Mesenteric fat pad (tissue), 1 donor: Measurements from ENCODE around the gene DAGLA. TPM values are rescaled to one million over a fixed set of nuclear protein-coding genes. Genes with fewer than 3 reads are reported as not detected.
A peak's percentile ranks its signal among the peaks of the same experiment; 100 is the strongest.

Source experiments
- DNase-seq: peaks from one replicate; pipeline ENCODE4 v3.0.0-alpha.2; 2020; ENCODE audit warnings: low spot score
- total RNA-seq: library from RNA; stranded (reverse); fragmentation: NEBNext Ultra II Directional; extraction: Animal tissue kit (Norgen Biotek cat#: 25700); gene quantifications from one replicate; pipeline ENCODE4 v1.2.1, GENCODE V29; 2021
- donor health status: DM: yes; HTN: yes; CAD: no.

The DAGLA gene
- total RNA-seq, 1 donor from 2014 or later, result 3.3 TPM

DNA sequence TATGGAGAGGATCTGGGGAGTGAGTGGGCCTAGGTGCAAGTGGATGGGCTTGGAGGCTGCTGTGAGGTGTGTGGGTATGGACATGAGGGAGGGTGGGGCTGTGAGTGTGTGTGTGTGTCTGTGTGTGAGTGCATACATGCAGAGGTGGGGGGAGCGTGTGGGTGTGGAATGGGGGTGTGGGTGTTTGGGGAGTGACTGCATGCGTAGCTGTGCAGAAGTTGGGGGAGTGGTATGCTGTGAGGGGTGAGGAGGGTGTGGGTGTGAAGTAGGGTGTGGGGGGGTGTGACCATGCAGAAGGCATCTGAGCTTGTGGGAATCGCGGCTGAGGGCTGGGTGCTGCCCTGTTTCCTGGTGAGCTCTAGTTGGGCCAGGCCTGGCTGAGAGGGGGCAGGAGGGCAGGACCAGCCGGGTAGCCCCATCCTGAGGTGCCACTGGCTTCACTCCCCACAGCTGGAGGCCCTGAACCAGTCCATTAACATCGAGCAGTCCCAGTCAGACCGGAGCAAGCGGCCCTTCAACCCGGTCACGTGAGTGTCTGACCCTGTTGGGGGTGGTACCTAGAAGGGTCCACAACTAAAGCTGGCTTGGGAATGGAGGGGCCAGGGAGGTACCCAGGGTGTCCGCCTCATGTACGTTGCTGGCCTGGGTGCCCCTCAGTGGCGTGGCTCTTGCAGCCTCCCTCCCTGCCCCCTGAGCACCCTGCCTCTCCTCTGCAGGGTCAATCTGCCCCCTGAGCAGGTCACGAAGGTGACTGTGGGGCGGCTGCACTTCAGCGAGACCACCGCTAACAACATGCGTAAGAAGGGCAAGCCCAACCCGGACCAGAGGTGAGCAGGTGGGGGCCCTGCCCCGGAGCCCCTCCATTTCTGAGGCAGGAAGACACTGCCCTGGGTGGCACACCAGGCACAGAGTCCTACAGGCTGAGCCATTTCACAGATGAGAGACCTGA, 95.7 kb downstream of the DAGLA start:
- DNase-seq, result no peak

DNA sequence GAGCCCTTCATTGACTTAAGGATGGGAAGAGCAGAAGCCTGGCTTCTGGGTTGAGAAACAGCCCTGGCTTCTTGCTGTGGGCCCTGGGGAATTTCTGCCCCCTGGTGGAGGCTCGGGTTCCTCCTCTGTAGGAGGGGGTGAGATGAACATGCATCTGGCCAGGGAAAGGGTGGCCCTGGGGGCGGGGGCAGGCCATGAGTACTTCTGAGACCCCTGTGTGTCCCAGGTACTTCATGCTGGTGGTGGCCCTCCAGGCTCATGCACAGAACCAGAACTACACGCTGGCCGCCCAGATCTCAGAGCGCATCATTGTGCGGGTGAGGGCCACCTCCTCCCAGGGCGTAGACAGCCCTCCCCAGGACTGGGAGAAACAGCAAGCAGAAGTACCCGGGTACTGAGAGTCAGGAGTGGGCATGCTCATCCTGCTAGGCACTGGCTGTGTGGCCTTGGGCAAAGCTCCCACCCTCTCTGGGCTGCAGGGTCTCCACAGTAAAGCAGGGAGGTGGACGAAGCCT, 96.4 kb downstream of the DAGLA start:
- no peak for DNase-seq

DNA sequence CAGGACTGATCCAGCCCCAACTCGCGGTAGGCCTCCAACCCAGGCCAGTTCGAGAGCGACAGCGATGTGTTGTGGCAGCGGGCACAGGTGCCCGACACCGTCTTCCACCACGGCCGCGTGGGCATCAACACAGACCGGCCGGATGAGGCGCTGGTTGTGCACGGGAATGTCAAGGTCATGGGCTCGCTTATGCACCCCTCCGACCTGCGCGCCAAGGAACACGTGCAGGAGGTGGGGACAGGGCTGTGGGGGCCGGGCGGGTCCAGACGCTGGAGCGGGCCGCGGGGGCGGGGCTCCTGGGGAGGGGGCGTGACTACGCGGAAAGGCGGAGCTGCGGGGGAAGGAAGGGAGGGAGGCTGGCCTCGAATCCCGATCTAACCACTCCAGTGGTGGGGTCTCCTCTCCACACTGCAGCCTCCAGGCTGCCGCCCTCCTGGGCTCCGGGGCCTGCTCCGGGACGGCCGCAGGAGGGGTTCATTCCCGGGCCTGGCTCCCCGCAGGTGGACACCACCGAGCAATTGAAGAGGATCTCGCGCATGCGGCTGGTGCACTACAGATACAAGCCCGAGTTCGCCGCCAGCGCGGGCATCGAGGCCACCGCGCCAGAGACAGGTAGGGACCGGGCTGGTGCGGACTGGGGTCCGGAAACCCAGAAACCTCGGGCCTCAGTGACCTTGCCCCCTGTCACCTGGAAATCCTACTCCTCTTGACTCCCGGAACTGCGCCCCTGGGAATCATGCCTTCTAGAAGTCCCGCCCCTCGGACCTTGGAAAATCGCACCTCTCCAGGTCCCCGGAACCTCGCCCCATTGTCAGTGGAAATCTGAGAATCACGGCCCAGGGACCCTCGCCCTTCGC, 97.3 kb downstream of the DAGLA start:
- no peak for DNase-seq

- DNase-seq, result no peak
These were observed 98.2 kb downstream of the DAGLA start for GRCh38 chr11:61778357-61778886.

DNA sequence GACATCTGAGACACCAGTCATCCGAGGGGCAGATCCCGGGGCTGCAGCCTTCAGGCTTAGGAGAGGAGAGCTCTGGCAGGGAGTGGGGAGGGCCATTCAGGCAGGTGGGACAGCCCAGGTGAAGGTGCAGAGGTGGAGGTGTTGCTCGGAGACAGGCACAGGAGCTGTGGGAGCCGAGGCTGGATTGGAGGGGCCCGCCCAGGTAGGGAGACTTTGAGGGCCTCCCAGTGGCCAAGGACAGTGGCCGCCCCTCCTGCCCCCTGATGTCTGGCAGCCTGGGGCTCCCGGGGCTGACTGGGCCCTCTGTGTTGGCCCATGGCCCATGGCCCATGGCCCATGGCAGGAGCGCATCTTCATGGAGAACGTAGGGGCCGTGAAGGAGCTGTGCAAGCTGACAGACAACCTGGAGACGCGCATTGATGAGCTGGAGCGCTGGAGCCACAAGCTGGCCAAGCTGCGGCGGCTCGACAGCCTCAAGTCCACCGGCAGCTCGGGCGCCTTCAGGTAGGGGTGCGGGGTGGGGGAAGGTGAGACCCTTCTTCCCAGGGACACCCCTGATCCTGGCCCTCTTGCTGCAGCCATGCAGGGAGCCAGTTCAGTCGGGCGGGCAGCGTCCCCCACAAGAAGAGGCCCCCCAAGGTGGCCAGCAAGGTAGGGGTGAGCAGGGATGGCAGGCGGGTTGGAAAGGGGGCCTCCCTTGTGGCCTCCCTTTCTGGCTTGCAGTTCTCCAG, 98.9 kb downstream of the DAGLA start:
- no peak for DNase-seq

- no peak for DNase-seq
These were observed 99.7 kb downstream of the DAGLA start for GRCh38 chr11:61779666-61780525.

DNA sequence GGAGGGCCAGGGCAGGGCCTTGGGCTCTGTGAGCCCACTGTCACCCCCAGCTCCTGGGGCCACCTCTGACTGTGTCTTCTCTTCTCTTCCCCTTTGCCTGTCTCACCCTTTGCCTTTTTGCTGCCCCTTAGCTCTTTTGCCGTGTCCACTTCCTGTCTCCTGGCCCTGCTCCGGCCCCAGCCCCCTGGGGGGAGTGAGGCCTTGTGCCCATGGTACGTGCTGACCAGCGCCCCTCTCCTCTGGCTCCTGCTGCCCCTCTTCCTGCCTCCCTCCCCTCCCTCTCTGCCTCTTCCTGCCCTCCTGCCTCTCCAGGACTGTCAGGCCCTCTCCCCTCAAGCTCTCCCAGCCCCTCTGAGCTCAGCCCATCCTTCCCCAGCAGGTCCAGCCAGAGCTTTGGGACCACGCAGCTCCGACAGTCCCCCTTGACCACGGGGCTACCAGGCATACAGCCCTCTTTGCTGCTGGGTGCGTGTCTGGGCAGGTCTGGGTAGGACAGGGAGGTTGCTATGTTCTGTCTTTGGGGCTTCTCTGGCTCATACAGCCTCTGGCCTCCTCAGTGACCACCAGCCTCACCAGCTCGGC, 100.5 kb downstream of the DAGLA start:
- no peak for DNase-seq

DNA sequence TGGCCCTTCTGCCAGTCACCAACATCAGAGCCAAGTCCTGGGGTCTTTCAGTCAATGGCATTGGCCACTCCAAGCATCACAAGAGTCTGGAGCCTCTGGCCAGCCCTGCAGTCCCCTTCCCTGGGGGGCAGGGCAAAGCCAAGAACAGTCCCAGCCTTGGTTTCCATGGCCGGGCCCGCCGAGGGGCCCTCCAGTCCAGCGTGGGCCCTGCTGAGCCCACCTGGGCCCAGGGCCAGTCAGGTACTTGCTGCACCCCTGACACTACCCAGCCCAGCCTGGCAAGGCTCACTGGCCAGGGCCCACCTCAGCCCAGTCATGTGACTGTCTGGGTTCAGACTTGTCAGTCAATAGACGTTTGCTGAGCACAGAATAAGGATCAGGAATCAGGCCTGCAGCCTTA, 101.4 kb downstream of the DAGLA start:
- DNase-seq, result no peak

- no peak for DNase-seq
These were observed 102.1 kb downstream of the DAGLA start for GRCh38 chr11:61782299-61782698.

GRCh38 chr11:61782841-61783240, 102.7 kb downstream of the DAGLA start:
- DNase-seq, result no peak

DNA sequence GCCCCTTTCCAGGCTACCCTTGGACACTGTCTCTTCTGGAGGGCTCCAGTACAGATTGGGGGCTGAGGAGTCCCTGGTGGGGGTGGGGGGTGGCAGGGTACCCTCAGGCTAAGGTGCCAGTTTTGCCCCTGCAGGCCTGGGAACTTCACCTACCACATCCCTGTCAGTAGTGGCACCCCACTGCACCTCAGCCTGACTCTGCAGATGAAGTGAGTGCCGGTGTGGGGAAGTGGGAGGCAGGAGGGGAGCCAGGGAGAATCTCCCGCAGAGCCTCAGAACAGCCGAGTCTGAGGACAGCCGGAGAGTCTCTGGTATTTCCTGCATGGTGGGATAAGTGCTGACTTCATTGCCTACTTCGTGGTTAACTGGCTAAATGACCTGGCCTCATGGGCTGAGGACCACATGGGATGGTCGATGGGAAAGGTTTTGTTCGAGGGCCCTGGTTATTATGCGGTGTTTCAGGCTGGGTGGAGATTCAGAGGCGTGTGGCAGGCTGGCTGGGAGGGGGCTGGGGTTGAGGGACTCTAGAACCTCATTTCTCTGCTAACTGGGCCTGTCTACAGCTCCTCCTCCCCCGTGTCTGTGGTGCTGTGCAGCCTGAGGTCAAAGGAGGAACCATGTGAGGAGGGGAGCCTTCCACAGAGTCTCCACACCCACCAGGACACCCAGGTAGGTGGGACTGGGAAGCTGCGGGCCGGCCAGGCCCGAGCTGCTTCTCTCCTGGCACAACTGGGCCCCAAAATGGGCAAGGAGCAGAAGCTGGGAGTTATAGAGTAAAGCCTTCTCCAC, 103.7 kb downstream of the DAGLA start:
- DNase-seq, result no peak

- DNase-seq, result no peak
These were observed 104.3 kb downstream of the DAGLA start for GRCh38 chr11:61784506-61784805.

DNA sequence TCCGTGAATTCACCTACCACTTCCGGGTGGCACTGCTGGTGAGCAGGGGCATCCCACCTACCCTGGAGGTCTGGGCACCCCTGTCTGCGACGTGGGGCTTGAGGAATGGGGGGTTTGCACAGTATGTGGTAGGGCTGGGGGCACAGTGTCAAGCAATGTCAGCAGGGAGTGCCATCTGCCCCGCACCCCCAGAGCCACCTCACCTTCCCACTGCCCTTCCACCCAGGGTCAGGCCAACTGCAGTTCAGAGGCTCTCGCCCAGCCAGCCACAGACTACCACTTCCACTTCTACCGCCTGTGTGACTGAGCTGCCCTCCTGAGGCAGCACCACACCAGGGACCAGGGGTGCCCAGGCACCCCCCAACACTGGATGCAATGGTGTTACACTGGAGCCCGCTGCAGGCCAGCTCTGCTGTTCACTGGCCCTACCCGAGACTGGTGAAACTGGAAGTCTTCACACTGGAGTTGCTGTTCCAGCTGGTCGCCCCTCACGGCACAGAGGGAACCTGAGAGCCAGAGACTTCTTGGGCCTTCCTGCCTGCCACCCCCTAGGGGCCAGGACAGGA, 105.7 kb downstream of the DAGLA start:
- no peak for DNase-seq

GRCh38 chr11:61787928-61788491, 107.8 kb downstream of the DAGLA start:
- DNase-seq, result no peak

- DNase-seq, result no peak
These were observed 111.6 kb downstream of the DAGLA start for GRCh38 chr11:61791737-61792309.

DNA sequence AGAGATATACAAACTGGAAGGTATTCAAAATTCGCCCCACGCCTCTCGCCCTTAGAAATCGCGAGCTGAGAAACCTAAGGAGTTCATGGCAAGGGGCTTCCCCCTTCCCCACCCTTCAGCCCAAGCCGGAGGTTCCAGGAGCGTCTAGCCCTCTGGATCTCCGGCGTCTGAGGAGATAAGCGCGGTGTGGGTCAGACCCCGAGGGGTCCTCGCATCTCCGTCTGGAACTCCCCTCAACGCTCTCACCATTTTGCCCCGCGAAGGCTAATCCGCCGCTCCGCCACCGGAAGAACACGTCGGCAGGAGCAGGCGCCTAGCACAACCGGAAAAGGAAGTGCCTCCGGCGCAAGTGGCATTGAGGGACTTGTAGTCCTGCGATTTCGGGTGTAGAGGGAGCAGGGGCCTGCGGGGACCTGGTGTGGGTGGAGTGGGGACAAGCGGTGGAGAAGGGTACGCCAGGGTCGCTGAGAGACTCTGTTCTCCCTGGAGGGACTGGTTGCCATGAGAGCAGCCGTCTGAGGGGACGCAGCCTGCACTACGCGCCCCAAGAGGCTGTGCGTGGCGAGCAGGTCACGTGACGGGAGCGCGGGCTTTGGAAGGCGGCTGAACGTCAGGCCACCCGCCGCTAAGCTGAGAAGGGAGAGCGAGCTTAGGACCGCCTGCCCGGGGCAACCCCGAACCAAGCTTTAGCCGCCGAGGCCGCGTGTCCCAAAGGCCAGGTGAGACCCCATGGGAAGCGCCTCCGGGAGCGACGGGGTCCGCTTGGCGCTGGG, 112.3 kb downstream of the DAGLA start, which contains the start of the genes FEN1 and TMEM258:
Gene FEN1, plus strand, starts transcription at position 602 of the 773 bp plus-strand sequence. CDS start 2,451 bp downstream, outside the sequence.
Gene TMEM258, minus strand, starts transcription at position 290 of the 773 bp plus-strand sequence. Its CDS starts 41 bp downstream, at position 249.
- peak; percentile 96 for DNase-seq
